Gastrocnemius medialis (tissue), 4 donors: ENCODE data around the gene ATP6V0E1. TPM values are rescaled to one million over a fixed set of nuclear protein-coding genes. Genes with fewer than 3 reads are reported as not detected.

Experiments used
- ATAC-seq, 2 donors: fragments of 150-250 bp; one replicate each; pipeline ENCODE4 v1.9.1; 2016
- DNase-seq, 2 donors: peaks; one replicate each; pipeline ENCODE4 v3.0.0-alpha.2; 2019
- H3K27ac ChIP-seq, 4 donors: fragments of 200-600 bp; sonication (generic); 1 replicate in 1 of 4; 2 replicates in 3 of 4; pipeline ENCODE4 v1.5.1; 2016 to 2018; ENCODE audit warnings: mild to moderate bottlenecking in 2 of 4, moderate library complexity in 1 of 4
- H3K27me3 ChIP-seq, 3 donors: fragments of 200-600 bp; sonication (generic) in 2 of 3; 1 replicate in 1 of 3; 2 replicates in 2 of 3; pipeline versions ENCODE4 v1.5.1 to v1.6.0; 2016 to 2019; ENCODE audit warnings: mild to moderate bottlenecking in 1 of 3, moderate library complexity in 1 of 3
- H3K36me3 ChIP-seq, 2 donors: fragments of 200-600 bp; sonication (generic) in 1 of 2; one replicate each; pipeline ENCODE4 v1.5.1; 2017 to 2018
- H3K4me1 ChIP-seq, 2 donors: fragments of 200-600 bp; sonication (generic) in 1 of 2; one replicate each; pipeline ENCODE4 v1.5.1; 2016 to 2017; ENCODE audit warnings: mild to moderate bottlenecking in 2 of 2
- H3K4me3 ChIP-seq, 4 donors: fragments of 200-600 bp; sonication (generic) in 3 of 4; 1 replicate in 1 of 4; 2 replicates in 3 of 4; pipeline ENCODE4 v1.5.1; 2016 to 2019; ENCODE audit warnings: mild to moderate bottlenecking in 2 of 4
- H3K9me3 ChIP-seq, 3 donors: fragments of 200-600 bp; sonication (generic) in 2 of 3; 1 replicate in 1 of 3; 2 replicates in 2 of 3; pipeline ENCODE4 v1.5.1; 2016 to 2019
- CTCF ChIP-seq, 5 experiments: fragments of 450-650 bp in 3 of 5; fragments of 200-600 bp in 2 of 5; sonication (generic) in 2 of 5; IDR thresholded peaks in 4 of 5; conservative IDR thresholded peaks in 1 of 5; 1 replicate in 4 of 5; 2 replicates in 1 of 5; pipeline ENCODE4 v1.5.1; 2016 to 2019; ENCODE audit warnings: antibody characterized with exemption in 5 of 5, mild to moderate bottlenecking in 3 of 5, moderate library complexity in 3 of 5
- POLR2A ChIP-seq, 2 donors: fragments of 450-650 bp; IDR thresholded peaks; one replicate each; pipeline ENCODE4 v1.6.1; 2017; ENCODE audit warnings: antibody characterized with exemption in 2 of 2, mild to moderate bottlenecking in 2 of 2, moderate library complexity in 2 of 2
- in situ Hi-C, 4 donors: fragments of 200-750 bp; cut with MboI; loops; one replicate each; pipeline versions ENCODE4 v1.15.0 to v1.8.0; 2017; ENCODE audit warnings: low sequenced_read_pairs in 4 of 4
- intact Hi-C: fragments of 100-400 bp; cut with DNase I; formaldehyde crosslinking; loops from one replicate; pipeline ENCODE4 v1.15.1; 2023; ENCODE audit warnings: low total_unique reads
- total RNA-seq, 4 donors: library from RNA; depleted of rRNA; stranded (reverse); fragments of >200 nt; gene quantifications; one replicate each; pipeline versions ENCODE4 v1.1.0 to v1.2.3, GENCODE V29; 2016

ATP6V0E1 gene
- total RNA-seq, 4 donors from 2014 or later: 101 to 183 (median 164) TPM

DNA sequence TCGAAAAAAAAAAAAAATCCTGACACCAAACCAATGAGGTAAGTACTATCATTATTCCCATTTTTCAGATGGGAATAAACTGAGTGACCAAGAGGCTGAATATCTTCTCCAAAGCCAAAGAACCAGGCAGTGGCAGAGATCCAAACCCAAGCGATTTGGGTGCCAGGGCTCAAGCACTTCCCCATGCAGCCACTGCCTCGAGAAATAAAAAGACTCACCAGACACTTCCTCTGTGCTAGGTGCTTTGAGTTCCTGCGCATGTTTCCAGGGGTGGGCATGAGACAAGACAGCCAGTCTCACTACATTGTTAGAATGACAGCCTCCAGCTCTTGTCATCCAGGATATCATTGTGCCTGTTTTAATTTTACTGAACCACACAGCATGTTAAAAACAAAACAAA lies 26.6 kb upstream of the ATP6V0E1 start:
- DNase-seq: no peak
- Histone ChIP-seq H3K4me3 (no peak overlapping the region), H3K4me1 (peaks cover 10 to 22% of the 10 kb centered on the region in 2 donors), H3K36me3 (peaks cover 0 to 5% of the 10 kb centered on the region in 2 donors), H3K9me3 (no peaks in the 10 kb centered on the region), H3K27ac (no peak overlapping the region), H3K27me3 (no peaks in the 10 kb centered on the region)
- intact Hi-C loops: no loop called here
- no peak for ATAC-seq
- in situ Hi-C loops: no loop called here
- TF ChIP-seq POLR2A (IDR thresholded peaks at IDR 0.05) (no peak), CTCF (IDR thresholded peaks at IDR 0.05 in 4 of 5, conservative IDR thresholded peaks at IDR 0.05 in 1 of 5) (no peak)

DNA sequence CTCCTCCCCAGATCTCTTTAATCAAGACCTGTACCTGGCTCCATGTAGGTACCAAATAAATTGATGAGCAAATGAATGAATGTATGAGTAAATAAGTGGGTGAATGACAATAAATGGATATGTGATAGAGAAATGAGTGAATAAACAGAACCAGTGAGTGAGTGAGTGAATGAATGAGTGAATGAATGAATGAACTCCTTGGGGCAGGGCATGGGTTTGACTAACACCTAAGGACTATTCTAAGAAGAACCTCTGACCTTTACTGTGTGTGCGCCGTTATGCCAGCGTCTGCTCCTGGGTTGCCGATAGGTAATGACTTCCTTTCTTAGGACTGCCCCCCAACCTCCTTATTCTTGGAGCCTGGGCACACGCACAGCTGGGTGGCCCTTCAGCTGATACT lies 26.1 kb upstream of the ATP6V0E1 start:
- TF ChIP-seq CTCF (IDR thresholded peaks at IDR 0.05 in 4 of 5, conservative IDR thresholded peaks at IDR 0.05 in 1 of 5): no peak
- in situ Hi-C loops (no loop called here), intact Hi-C loops (no loop called here)
- H3K27me3 ChIP-seq: no peaks in the 10 kb centered on the region
- ATAC-seq (no peak), DNase-seq (no peak)
- peaks cover 10 to 22% of the 10 kb centered on the region in 2 donors for H3K4me1 ChIP-seq
- H3K27ac ChIP-seq: no peak overlapping the region
- H3K4me3 ChIP-seq: no peak overlapping the region
- H3K36me3 ChIP-seq: peaks cover 0 to 11% of the 10 kb centered on the region in 2 donors
- H3K9me3 ChIP-seq: no peaks in the 10 kb centered on the region

- peaks cover 0 to 11% of the 10 kb centered on the region in 2 donors for H3K36me3 ChIP-seq
- TF ChIP-seq POLR2A (IDR thresholded peaks at IDR 0.05) (no peak), CTCF (IDR thresholded peaks at IDR 0.05 in 4 of 5, conservative IDR thresholded peaks at IDR 0.05 in 1 of 5) (no peak)
- H3K4me3 ChIP-seq: peak overlapping the region; percentile 65 to 98 (median 96)
- intact Hi-C loops: loop anchor here (1.0 kb wide), 1 partner anchor 25 kb away; the partner anchor contains the start of gene ATP6V0E1
- ATAC-seq (peak; percentile 77 to 78), DNase-seq (peak; percentile 37 to 41)
- peaks cover 10 to 22% of the 10 kb centered on the region in 2 donors for H3K4me1 ChIP-seq
- H3K9me3 ChIP-seq: no peaks in the 10 kb centered on the region
- in situ Hi-C loops: no loop called here
- H3K27ac ChIP-seq: peak overlapping the region; percentile 68 to 92 (median 86)
- H3K27me3 ChIP-seq: no peaks in the 10 kb centered on the region
These were observed 25.1 kb upstream of the ATP6V0E1 start for GRCh38 chr5:172958331-172959046.

DNA sequence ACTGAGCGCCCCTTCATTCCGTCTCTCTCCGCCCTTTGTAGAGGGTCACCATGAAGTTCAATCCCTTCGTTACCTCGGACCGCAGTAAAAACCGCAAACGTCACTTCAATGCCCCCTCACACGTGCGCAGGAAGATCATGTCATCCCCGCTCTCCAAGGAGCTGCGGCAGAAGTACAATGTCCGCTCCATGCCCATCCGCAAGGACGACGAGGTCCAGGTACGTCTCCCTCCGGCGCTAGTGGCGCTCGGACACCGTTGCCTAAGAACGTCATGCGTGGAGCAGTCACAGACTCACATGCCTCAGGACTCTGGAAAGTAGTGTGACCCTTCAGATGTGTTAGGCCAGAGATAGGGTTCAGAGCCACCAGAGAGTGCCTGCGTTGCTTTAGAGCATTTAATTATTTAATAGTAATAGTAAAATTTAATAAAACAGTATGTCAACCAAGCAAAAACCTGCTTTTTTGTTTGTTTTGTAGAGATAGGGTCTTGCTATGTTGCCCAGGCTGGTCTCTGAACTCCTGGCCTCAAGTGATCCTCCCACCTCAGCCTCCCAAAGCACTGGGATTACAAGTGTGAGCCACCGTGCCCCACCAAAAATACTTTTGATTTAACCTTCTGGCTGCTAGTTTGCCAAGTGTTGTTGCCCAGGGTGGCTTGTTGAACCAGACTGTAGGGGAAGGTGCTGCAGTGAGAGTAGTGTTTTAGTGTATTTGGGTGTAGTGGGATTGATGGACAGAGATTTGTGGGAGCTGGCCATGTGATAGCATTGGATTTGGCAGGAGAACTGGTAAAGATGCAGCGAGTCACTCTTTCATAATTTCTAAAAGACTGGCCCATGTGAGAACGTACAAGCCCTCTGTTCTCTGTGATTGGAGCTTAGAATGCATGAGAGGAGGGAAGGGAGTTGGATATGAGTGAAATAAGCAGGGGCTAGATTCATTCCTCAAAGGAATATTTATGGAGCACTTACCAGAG lies 23.5 kb upstream of the ATP6V0E1 start:
- peaks cover 0 to 11% of the 10 kb centered on the region in 2 donors for H3K36me3 ChIP-seq
- H3K9me3 ChIP-seq: no peaks in the 10 kb centered on the region
- peak overlapping the region; percentile 65 to 98 (median 96) for H3K4me3 ChIP-seq
- DNase-seq (no peak), ATAC-seq (peak in 1 of 2 donors; percentile 7)
- peak overlapping the region; percentile 68 to 92 (median 86) for H3K27ac ChIP-seq
- H3K4me1 ChIP-seq: peaks cover 10 to 22% of the 10 kb centered on the region in 2 donors
- intact Hi-C loops: loop anchor here (1.0 kb wide), 1 partner anchor 23 kb away; the partner anchor contains the start of gene ATP6V0E1
- no peak for TF ChIP-seq CTCF (IDR thresholded peaks at IDR 0.05 in 4 of 5, conservative IDR thresholded peaks at IDR 0.05 in 1 of 5)
- no peak for TF ChIP-seq POLR2A (IDR thresholded peaks at IDR 0.05)
- in situ Hi-C loops: no loop called here
- no peaks in the 10 kb centered on the region for H3K27me3 ChIP-seq
